ENCODE results near the gene NELL2.

Gene NELL2

GRCh38 chr12:44525806-44526654 is 350.1 kb downstream of the NELL2 start:
- no peak for ATAC-seq
- no peak for TF ChIP-seq ZFP30 (CRISPR knock-in tag; IDR thresholded peaks at IDR 0.05)
- TF ChIP-seq ARNTL (CRISPR knock-in tag; IDR thresholded peaks at IDR 0.05; ENCODE audit: borderline replicate concordance, low read depth), result no peak
- TF ChIP-seq ZFP3 (CRISPR knock-in tag; IDR thresholded peaks at IDR 0.05), result no peak
- no peak for TF ChIP-seq PATZ1 (CRISPR knock-in tag; IDR thresholded peaks at IDR 0.05; ENCODE audit: borderline replicate concordance)
- TF ChIP-seq TSHZ2 (CRISPR knock-in tag; IDR thresholded peaks at IDR 0.05), result no peak
- TF ChIP-seq POU6F1 (CRISPR knock-in tag; IDR thresholded peaks at IDR 0.05; ENCODE audit: borderline replicate concordance, low read depth), result no peak
- no peak for TF ChIP-seq RARB (CRISPR knock-in tag; IDR thresholded peaks at IDR 0.05)
- no peak for TF ChIP-seq ZNF565 (CRISPR knock-in tag; conservative IDR thresholded peaks at IDR 0.05; ENCODE audit: low read depth)
- TF ChIP-seq CSRNP3 (CRISPR knock-in tag; IDR thresholded peaks at IDR 0.05), result no peak
- no peak for TF ChIP-seq ZC3H10 (CRISPR knock-in tag; IDR thresholded peaks at IDR 0.05)
- no peak for TF ChIP-seq ZNF8 (CRISPR knock-in tag; IDR thresholded peaks at IDR 0.05)
- TF ChIP-seq BACH2 (CRISPR knock-in tag; IDR thresholded peaks at IDR 0.05; ENCODE audit: borderline replicate concordance), result no peak
- no peak for TF ChIP-seq OSR1 (CRISPR knock-in tag; IDR thresholded peaks at IDR 0.05)
- no peak for TF ChIP-seq ZNF70 (CRISPR knock-in tag; IDR thresholded peaks at IDR 0.05)
- TF ChIP-seq ISL1 (CRISPR knock-in tag; IDR thresholded peaks at IDR 0.05), result no peak
- no peak for TF ChIP-seq PPARA (CRISPR knock-in tag; IDR thresholded peaks at IDR 0.05; ENCODE audit: borderline replicate concordance)

- TF ChIP-seq TOX (CRISPR knock-in tag; IDR thresholded peaks at IDR 0.05; ENCODE audit: borderline replicate concordance) (no peak), PPARA (CRISPR knock-in tag; IDR thresholded peaks at IDR 0.05; ENCODE audit: borderline replicate concordance) (no peak), OSR1 (CRISPR knock-in tag; IDR thresholded peaks at IDR 0.05) (no peak), ARNTL (CRISPR knock-in tag; IDR thresholded peaks at IDR 0.05; ENCODE audit: borderline replicate concordance, low read depth) (no peak), RARB (CRISPR knock-in tag; IDR thresholded peaks at IDR 0.05) (no peak), ZFP30 (CRISPR knock-in tag; IDR thresholded peaks at IDR 0.05) (no peak), ZNF70 (CRISPR knock-in tag; IDR thresholded peaks at IDR 0.05) (no peak), ZFP3 (CRISPR knock-in tag; IDR thresholded peaks at IDR 0.05) (no peak)
- ATAC-seq, result no peak
Measured at GRCh38 chr12:44523828-44524227, 352.3 kb downstream of the NELL2 start.

GRCh38 chr12:44521702-44522101 is 354.4 kb downstream of the NELL2 start:
- TF ChIP-seq TSHZ2 (CRISPR knock-in tag; IDR thresholded peaks at IDR 0.05) (no peak), GLIS3 (CRISPR knock-in tag; IDR thresholded peaks at IDR 0.05) (no peak), SNAI2 (CRISPR knock-in tag; IDR thresholded peaks at IDR 0.05) (no peak), ZNF565 (CRISPR knock-in tag; conservative IDR thresholded peaks at IDR 0.05; ENCODE audit: low read depth) (no peak)
- ATAC-seq, result no peak

All from SK-N-SH treated with all-trans-retinoic acid at 6 μM for 48 hours (cell line).